ENCODE data around the gene SERPINB10.

The SERPINB10 gene

GRCh38 chr18:63964908-63965307 is 57.1 kb downstream of the SERPINB10 start:
- TF ChIP-seq CTCF (IDR thresholded peaks at IDR 0.05; ENCODE audit: low read depth, low read length): no peak
- Histone ChIP-seq H3K9me3 (ENCODE audit: severe bottlenecking) (no peaks in the 10 kb centered on the region), H3K27me3 (ENCODE audit: insufficient read depth, low read depth, severe bottlenecking) (no peaks in the 10 kb centered on the region), H3K27ac (no peak overlapping the region), H3K4me3 (ENCODE audit: low read depth, low read length) (no peak overlapping the region), H3K36me3 (no peaks in the 10 kb centered on the region)
- no peak for DNase-seq

DNA sequence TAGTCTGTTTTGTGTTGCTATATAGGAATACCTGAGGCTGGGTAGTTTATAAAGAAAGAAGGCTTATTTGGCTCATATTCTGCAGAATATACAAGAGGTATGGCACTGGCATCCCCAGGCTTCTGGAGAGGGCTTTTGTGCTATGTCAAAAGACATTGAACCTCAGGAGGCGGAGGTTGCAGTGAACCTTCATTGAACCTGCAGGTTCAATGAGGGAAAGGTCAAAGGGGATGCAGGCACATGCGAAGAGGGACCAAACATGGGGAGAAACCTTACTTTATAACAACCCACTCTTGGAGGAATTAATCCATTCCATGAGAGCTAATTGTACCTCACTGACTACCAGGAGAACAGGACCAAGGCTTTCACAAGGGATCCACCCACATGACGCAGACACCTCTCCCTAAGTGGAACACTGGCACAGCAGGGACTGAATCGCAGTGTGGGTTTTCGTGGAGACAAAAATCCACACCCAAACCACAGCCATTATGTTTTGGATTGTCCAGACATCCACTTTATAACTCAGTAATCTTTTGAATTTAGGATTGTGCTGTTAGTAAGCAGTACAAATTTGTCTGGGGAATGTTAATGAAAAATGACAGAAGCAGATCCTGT is 58.1 kb downstream of the SERPINB10 start:
- no peak overlapping the region for H3K27ac ChIP-seq

DNA sequence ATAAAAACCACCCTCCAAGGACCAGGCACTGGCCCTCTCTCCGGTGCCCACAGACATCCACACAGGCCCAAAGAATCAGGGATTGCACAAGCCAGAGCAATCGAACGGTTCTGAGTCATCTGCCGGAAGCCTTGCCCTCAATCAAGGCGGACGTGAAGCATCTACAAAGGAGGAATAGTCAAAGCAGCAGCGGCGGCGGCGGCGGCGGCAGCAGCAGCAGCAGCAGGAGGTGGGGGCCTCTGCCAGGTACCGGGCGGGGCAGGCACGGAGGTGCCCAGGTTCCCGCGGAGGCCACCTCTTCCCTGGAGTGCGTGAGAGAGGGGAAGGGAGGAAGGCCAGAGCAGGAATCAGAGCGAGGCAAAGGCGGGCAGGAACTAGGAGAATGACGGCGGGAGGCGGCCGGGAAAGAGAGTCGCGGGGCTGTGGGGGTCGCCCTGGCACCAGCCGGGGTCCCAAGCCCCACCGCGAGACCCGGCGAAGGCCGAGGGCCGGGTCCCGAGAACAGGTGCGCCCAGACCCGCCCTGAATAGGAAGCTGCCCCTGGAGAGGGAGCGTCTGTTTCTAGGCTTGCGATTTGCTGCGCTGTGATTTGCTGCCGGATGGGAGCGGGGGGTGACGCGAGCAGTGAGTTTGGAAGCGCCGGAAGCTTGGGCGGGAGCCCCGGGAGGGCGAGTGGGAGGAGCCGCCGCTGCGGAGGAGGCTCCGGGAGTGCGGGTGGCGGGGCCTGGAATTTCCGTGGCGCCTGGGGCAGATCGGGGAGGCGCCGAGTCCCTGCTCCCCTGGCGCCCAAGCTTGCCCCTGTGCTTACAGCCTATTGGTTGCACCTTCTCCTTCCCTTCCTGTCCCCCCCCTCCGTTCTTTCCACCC is 62.4 kb downstream of the SERPINB10 start, which contains the start of gene SERPINB8:
Gene SERPINB8 (plus strand): TSS at position 140 of the 867 bp plus-strand sequence. CDS start 8,228 bp downstream, outside the sequence.
- H3K27me3 ChIP-seq (ENCODE audit: insufficient read depth, low read depth, severe bottlenecking): no peaks in the 10 kb centered on the region
- no peaks in the 10 kb centered on the region; the same call in 1 of the 2 replicates for H3K36me3 ChIP-seq
- H3K4me3 ChIP-seq (ENCODE audit: low read depth, low read length): peak within 1 kb of the TSS; percentile 91
- no peak; the same call in 1 of the 2 replicates for TF ChIP-seq CTCF (IDR thresholded peaks at IDR 0.05; ENCODE audit: low read depth, low read length)
- no peaks in the 10 kb centered on the region for H3K9me3 ChIP-seq (ENCODE audit: severe bottlenecking)
- DNase-seq: peak; percentile 97
- H3K27ac ChIP-seq: peak within 1 kb of the TSS; percentile 80

More for the DNA sequence above, 58.1 kb downstream of the SERPINB10 start:
- no peak for TF ChIP-seq CTCF (IDR thresholded peaks at IDR 0.05; ENCODE audit: low read depth, low read length)
- no peak overlapping the region for H3K4me3 ChIP-seq (ENCODE audit: low read depth, low read length)
- H3K27me3 ChIP-seq (ENCODE audit: insufficient read depth, low read depth, severe bottlenecking): no peaks in the 10 kb centered on the region
- DNase-seq: no peak
- H3K36me3 ChIP-seq: no peaks in the 10 kb centered on the region; the same call in 1 of the 2 replicates
- H3K9me3 ChIP-seq (ENCODE audit: severe bottlenecking): no peaks in the 10 kb centered on the region

DNA sequence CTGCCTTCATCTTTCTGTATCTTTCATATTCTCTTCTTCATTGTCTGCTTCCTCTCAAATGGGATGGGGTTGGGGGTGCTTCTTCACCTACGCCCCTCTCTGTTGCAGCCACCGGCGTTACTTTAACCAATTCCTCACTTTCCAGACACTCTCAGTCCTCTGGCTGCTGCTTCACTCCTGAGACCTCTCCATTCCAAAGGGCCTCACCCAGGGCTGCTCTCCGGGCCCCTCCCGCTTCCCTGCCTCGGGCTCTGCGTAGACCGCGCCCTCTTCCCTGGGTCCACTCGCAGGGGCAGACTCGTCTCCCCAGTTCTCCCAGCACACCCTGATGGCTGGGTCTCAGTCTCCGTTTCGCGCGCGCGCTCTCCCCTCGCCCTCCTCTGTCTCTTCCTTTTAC is 63.0 kb downstream of the SERPINB10 start:
- Histone ChIP-seq H3K36me3 (no peaks in the 10 kb centered on the region; the same call in 1 of the 2 replicates), H3K27ac (peak overlapping the region; percentile 80), H3K27me3 (ENCODE audit: insufficient read depth, low read depth, severe bottlenecking) (no peaks in the 10 kb centered on the region), H3K9me3 (ENCODE audit: severe bottlenecking) (no peaks in the 10 kb centered on the region), H3K4me3 (ENCODE audit: low read depth, low read length) (peak overlapping the region; percentile 91)
- peak; percentile 48 for DNase-seq
- TF ChIP-seq CTCF (IDR thresholded peaks at IDR 0.05; ENCODE audit: low read depth, low read length): no peak

- Histone ChIP-seq H3K36me3 (no peaks in the 10 kb centered on the region; the same call in 1 of the 2 replicates), H3K27ac (no peak overlapping the region; the same call in 1 of the 2 replicates), H3K4me3 (ENCODE audit: low read depth, low read length) (no peak overlapping the region), H3K9me3 (ENCODE audit: severe bottlenecking) (no peaks in the 10 kb centered on the region), H3K27me3 (ENCODE audit: insufficient read depth, low read depth, severe bottlenecking) (no peaks in the 10 kb centered on the region)
- DNase-seq: no peak
- TF ChIP-seq CTCF (IDR thresholded peaks at IDR 0.05; ENCODE audit: low read depth, low read length): no peak
Observed at GRCh38 chr18:63971320-63972001, 63.7 kb downstream of the SERPINB10 start.
